Testis (tissue), 3 donors: Measurements from ENCODE around the gene ZNF892. TPM values are rescaled to one million over a fixed set of nuclear protein-coding genes. Genes with fewer than 3 reads are reported as not detected.
A peak's percentile ranks its signal among the peaks of the same experiment; 100 is the strongest.

Source experiments
- DNase-seq: peaks from one replicate; pipeline ENCODE4 v3.0.0-alpha.2; 2019
- H3K27ac ChIP-seq, 2 donors: fragments of 200-600 bp; sonication (generic); one replicate each; pipeline ENCODE4 v1.5.1; 2019
- H3K27me3 ChIP-seq: fragments of 200-600 bp; sonication (generic); one replicate; pipeline ENCODE4 v1.5.1; 2019
- H3K36me3 ChIP-seq: fragments of 200-600 bp; sonication (generic); one replicate; pipeline ENCODE4 v1.5.1; 2017; ENCODE audit warnings: low read depth; ENCODE audit errors: missing control alignments
- H3K4me1 ChIP-seq: fragments of 200-600 bp; sonication (generic); one replicate; pipeline ENCODE4 v1.5.1; 2019
- H3K4me3 ChIP-seq, 2 donors: fragments of 200-600 bp; sonication (generic); one replicate each; pipeline ENCODE4 v1.5.1; 2017 to 2019
- H3K9me3 ChIP-seq: fragments of 200-600 bp; sonication (generic); one replicate; pipeline ENCODE4 v1.5.1; 2017
- POLR2A ChIP-seq: fragments of 450-650 bp; IDR thresholded peaks from one replicate; pipeline ENCODE4 v1.6.1; 2017; ENCODE audit warnings: antibody characterized with exemption, mild to moderate bottlenecking, moderate library complexity
- WGBS, 2 donors: methylation state at CpG; one replicate each; pipeline ENCODE4 v1.1.5; 2018; 5-methylcytosine and 5-hydroxymethylcytosine counted together
- intact Hi-C: fragments of 100-400 bp; cut with DNase I; formaldehyde crosslinking; loops from one replicate; pipeline ENCODE4 v1.15.1; 2023; ENCODE audit warnings: low total_unique reads
- polyA plus RNA-seq: library from polyadenylated mRNA; stranded (reverse); fragments of 350-450 nt; fragmentation: Illumina TruSeq; extraction: RNeasy Lipid Tissue Mini Kit (QIAGEN cat#74804); gene quantifications from one replicate; pipeline ENCODE4 v1.2.3, GENCODE V29; 2014; ENCODE audit warnings: low read depth, low replicate concordance; ENCODE audit not compliant: insufficient read depth
- total RNA-seq, 2 donors: library from RNA; depleted of rRNA; stranded (reverse); fragments of >200 nt; gene quantifications; one replicate each; pipeline ENCODE4 v1.2.3, GENCODE V29; 2016
- TF ChIP-seq, protein P1 (sequence below), 3 experiments: fragments of 450-650 bp in 2 of 3; fragments of 200-600 bp in 1 of 3; sonication (generic) in 1 of 3; IDR thresholded peaks; one replicate each; pipeline ENCODE4 v1.5.1; 2016 to 2019; ENCODE audit warnings: antibody characterized with exemption in 3 of 3, mild to moderate bottlenecking in 2 of 3, moderate library complexity in 1 of 3

The ZNF892 gene
- total and polyA plus RNA-seq, 3 donors from 2014 or later: 7.1 to 12.3 (median 12.1) TPM

DNA sequence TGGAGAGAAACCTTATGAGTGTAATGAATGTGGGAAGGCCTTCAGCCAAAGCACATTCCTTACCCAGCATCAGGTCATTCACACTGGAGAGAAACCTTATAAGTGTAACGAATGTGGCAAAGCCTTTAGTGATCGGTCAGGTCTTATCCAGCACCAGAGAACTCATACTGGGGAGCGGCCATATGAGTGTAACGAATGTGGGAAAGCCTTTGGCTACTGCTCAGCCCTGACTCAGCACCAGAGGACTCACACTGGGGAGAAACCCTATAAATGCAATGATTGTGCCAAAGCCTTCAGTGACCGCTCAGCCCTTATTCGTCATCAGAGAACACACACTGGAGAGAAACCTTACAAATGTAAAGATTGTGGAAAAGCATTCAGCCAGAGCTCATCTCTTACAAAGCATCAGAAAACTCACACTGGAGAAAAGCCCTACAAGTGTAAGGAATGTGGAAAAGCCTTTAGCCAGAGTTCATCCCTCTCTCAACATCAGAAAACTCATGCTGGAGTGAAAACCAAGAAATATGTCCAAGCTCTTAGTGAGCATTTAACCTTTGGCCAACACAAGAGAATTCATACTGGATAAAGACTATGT, 7.8 kb downstream of the ZNF892 start:
- TF ChIP-seq, protein P1, sequence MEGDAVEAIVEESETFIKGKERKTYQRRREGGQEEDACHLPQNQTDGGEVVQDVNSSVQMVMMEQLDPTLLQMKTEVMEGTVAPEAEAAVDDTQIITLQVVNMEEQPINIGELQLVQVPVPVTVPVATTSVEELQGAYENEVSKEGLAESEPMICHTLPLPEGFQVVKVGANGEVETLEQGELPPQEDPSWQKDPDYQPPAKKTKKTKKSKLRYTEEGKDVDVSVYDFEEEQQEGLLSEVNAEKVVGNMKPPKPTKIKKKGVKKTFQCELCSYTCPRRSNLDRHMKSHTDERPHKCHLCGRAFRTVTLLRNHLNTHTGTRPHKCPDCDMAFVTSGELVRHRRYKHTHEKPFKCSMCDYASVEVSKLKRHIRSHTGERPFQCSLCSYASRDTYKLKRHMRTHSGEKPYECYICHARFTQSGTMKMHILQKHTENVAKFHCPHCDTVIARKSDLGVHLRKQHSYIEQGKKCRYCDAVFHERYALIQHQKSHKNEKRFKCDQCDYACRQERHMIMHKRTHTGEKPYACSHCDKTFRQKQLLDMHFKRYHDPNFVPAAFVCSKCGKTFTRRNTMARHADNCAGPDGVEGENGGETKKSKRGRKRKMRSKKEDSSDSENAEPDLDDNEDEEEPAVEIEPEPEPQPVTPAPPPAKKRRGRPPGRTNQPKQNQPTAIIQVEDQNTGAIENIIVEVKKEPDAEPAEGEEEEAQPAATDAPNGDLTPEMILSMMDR (IDR thresholded peaks at IDR 0.05): no peak
- TF ChIP-seq POLR2A: no peak
- WGBS, 2 donors: 94 to 95% methylated on average over 6 of the region's 6 CpGs
- DNase-seq: no peak
- peaks cover 3% of the 10 kb centered on the region for H3K9me3 ChIP-seq
- H3K27me3 ChIP-seq: no peaks in the 10 kb centered on the region
- H3K4me1 ChIP-seq: no peaks in the 10 kb centered on the region
- H3K27ac ChIP-seq: no peak overlapping the region
- H3K4me3 ChIP-seq: no peak overlapping the region
- intact Hi-C loops: no loop called here
- H3K36me3 ChIP-seq: no peaks in the 10 kb centered on the region

DNA sequence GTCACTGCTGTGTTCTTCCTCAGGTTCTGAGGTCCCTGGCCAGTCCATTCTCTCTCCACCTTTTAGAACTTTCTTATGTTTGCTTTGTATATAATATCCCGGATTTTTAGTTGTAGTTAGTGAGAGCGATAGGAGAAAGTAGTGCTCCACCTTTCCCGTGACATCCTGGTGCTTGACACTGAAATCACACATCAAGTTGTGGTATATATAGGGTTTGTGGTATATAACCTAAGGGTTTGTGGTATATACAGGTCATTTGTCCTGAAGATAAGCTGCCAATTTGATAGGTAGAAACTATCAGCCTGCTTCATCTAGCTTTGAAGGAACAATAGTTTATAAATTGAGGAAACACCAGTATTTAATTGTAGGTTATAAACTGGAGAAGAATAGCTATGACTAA, 13.1 kb downstream of the ZNF892 start:
- intact Hi-C loops: no loop called here
- H3K4me1 ChIP-seq: no peaks in the 10 kb centered on the region
- no peak for DNase-seq
- no peak overlapping the region for H3K4me3 ChIP-seq
- H3K27me3 ChIP-seq: no peaks in the 10 kb centered on the region
- TF ChIP-seq POLR2A: no peak
- TF ChIP-seq, protein P1 (IDR thresholded peaks at IDR 0.05): no peak
- peaks cover 3% of the 10 kb centered on the region for H3K9me3 ChIP-seq
- WGBS, 2 donors: 94 to 95% methylated on average over 3 of the region's 3 CpGs
- no peak overlapping the region for H3K27ac ChIP-seq
- no peaks in the 10 kb centered on the region for H3K36me3 ChIP-seq

DNA sequence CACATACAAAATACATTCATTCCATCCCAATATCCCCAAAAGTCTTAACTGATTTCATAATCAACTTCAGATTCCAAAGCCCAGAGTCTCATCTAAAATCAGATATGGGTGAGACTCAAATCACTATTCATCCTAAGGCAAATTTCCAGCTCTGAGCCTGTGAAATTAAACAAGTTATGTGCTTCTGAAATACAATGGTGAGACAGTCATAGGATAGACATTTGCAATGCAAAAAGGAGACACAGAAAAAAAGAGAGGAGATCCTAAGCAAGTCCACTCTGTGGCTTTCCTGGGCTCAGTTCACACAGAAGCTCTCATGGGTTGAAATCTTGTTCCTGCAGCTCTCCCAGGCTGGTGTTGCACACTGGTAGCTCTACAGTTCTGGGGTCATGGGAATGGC, 18.3 kb downstream of the ZNF892 start:
- intact Hi-C loops: no loop called here
- no peaks in the 10 kb centered on the region for H3K27me3 ChIP-seq
- H3K9me3 ChIP-seq: no peaks in the 10 kb centered on the region
- TF ChIP-seq, protein P1 (IDR thresholded peaks at IDR 0.05): no peak
- TF ChIP-seq POLR2A: no peak
- no peaks in the 10 kb centered on the region for H3K36me3 ChIP-seq
- DNase-seq: no peak
- H3K4me3 ChIP-seq: no peak overlapping the region
- H3K27ac ChIP-seq: no peak overlapping the region
- no peaks in the 10 kb centered on the region for H3K4me1 ChIP-seq

GRCh38 chr2:95231723-95232122, 24.4 kb downstream of the ZNF892 start:
- H3K4me1 ChIP-seq: no peaks in the 10 kb centered on the region
- WGBS, 2 donors: 62 to 64% methylated on average over 3 of the region's 3 CpGs
- no peak overlapping the region for H3K4me3 ChIP-seq
- peak; percentile 77 for DNase-seq
- intact Hi-C loops: no loop called here
- no peaks in the 10 kb centered on the region for H3K9me3 ChIP-seq
- TF ChIP-seq POLR2A: no peak
- TF ChIP-seq, protein P1 (IDR thresholded peaks at IDR 0.05): peak in 2 of 3 experiments; percentile 45 to 51
- no peaks in the 10 kb centered on the region for H3K36me3 ChIP-seq
- no peak overlapping the region for H3K27ac ChIP-seq
- no peaks in the 10 kb centered on the region for H3K27me3 ChIP-seq

- intact Hi-C loops: no loop called here
- H3K9me3 ChIP-seq: no peaks in the 10 kb centered on the region
- DNase-seq: no peak
- H3K4me3 ChIP-seq: no peak overlapping the region
- H3K36me3 ChIP-seq: no peaks in the 10 kb centered on the region
- H3K27ac ChIP-seq: no peak overlapping the region
- H3K4me1 ChIP-seq: no peaks in the 10 kb centered on the region
- no peaks in the 10 kb centered on the region for H3K27me3 ChIP-seq
- TF ChIP-seq POLR2A: no peak
- TF ChIP-seq, protein P1 (IDR thresholded peaks at IDR 0.05): no peak
- 80 to 81% methylated on average over 1 of the region's 1 CpG for WGBS, 2 donors
These were observed 24.9 kb downstream of the ZNF892 start for GRCh38 chr2:95232232-95232631.
